GM12875 (cell line): Measurements from ENCODE around the gene A1CF.

Source experiments
- H3K4me3 ChIP-seq: one replicate; pipeline ENCODE4 v1.5.1; 2011; ENCODE audit warnings: low read depth, low read length, control low read depth
- CTCF ChIP-seq: IDR thresholded peaks from 2 replicates; pipeline ENCODE4 v1.5.1; 2011; ENCODE audit warnings: low read depth, mild to moderate bottlenecking, control low read depth, inconsistent platforms, low read length, moderate library complexity, borderline replicate concordance; ENCODE audit not compliant: insufficient read depth

Gene A1CF

GRCh38 chr10:50809596-50809995, 75.8 kb downstream of the A1CF start:
- TF ChIP-seq CTCF, result no peak
- no peak overlapping the region for H3K4me3 ChIP-seq

GRCh38 chr10:50807851-50808776, 77.3 kb downstream of the A1CF start:
- H3K4me3 ChIP-seq, result no peak overlapping the region
- TF ChIP-seq CTCF, result no peak

- no peak overlapping the region for H3K4me3 ChIP-seq
- no peak for TF ChIP-seq CTCF
Measured at GRCh38 chr10:50805981-50806622, 79.3 kb downstream of the A1CF start.

GRCh38 chr10:50799595-50799994, 85.8 kb downstream of the A1CF start:
- no peak overlapping the region for H3K4me3 ChIP-seq
- TF ChIP-seq CTCF, result no peak

GRCh38 chr10:50798297-50798696, 87.1 kb downstream of the A1CF start:
- no peak for TF ChIP-seq CTCF
- H3K4me3 ChIP-seq, result no peak overlapping the region

GRCh38 chr10:50796693-50797092, 88.7 kb downstream of the A1CF start:
- no peak overlapping the region for H3K4me3 ChIP-seq
- no peak for TF ChIP-seq CTCF

GRCh38 chr10:50794490-50794889, 90.9 kb downstream of the A1CF start:
- TF ChIP-seq CTCF, result no peak
- H3K4me3 ChIP-seq, result no peak overlapping the region
